PC-3 (cell line): ENCODE measurements around the gene CDH4. TPM values are rescaled to one million over a fixed set of nuclear protein-coding genes. Genes with fewer than 3 reads are reported as not detected.

Source experiments
- ATAC-seq: fragments of 200-7000 bp; cut with Tn5 transposase; 2 replicates; pipeline ENCODE4 v1.9.1; 2020; ENCODE audit warnings: mild to moderate bottlenecking, moderate library complexity
- BruUV-seq: library from RNA; stranded (reverse); fragments of 400-500 nt; replicated peaks from 2 replicates; lab custom pipeline; 2021; lab: Mats Ljungman, UMichigan
- CTCF ChIA-PET: fragments of 300-600 bp; sonication (Branson Sonifier 250); formaldehyde crosslinking; loops from one replicate; lab custom pipeline; 2022; ENCODE audit warnings: antibody characterized with exemption; lab: Charles Lee
- POLR2A ChIA-PET: fragments of 300-600 bp; sonication (Branson Sonifier 250); formaldehyde crosslinking; loops from one replicate; lab custom pipeline; 2022; ENCODE audit warnings: antibody characterized with exemption; ENCODE audit not compliant: unreplicated experiment; lab: Charles Lee
- DNase-seq: peaks from one replicate; pipeline ENCODE4 v3.0.0-alpha.2; 2015
- H2AFZ ChIP-seq: fragments of 300-600 bp; sonication (generic); 2 replicates; pipeline ENCODE4 v1.6.0; 2016; ENCODE audit warnings: antibody characterized with exemption, low read length
- H3F3A ChIP-seq: fragments of 300-600 bp; sonication (generic); one replicate; pipeline ENCODE4 v1.6.0; 2017; ENCODE audit warnings: antibody characterized with exemption, low read length, control low read depth, mild to moderate bottlenecking; ENCODE audit not compliant: unreplicated experiment
- H3K27ac ChIP-seq: fragments of 300-600 bp; sonication (generic); 2 replicates; pipeline ENCODE4 v1.5.1; 2016; ENCODE audit warnings: mild to moderate bottlenecking, low read length
- H3K27me3 ChIP-seq: fragments of 300-600 bp; sonication (generic); 2 replicates; pipeline ENCODE4 v1.6.1; 2016; ENCODE audit warnings: low read length, mixed read lengths
- H3K36me3 ChIP-seq: fragments of 300-600 bp; sonication (generic); 2 replicates; pipeline ENCODE4 v1.6.1; 2016; ENCODE audit warnings: low read depth, mixed run types, low read length, mixed read lengths
- H3K4me1 ChIP-seq: fragments of 300-600 bp; sonication (generic); 2 replicates; pipeline ENCODE4 v1.5.1; 2016; ENCODE audit warnings: low read length; ENCODE audit not compliant: insufficient read depth
- H3K4me2 ChIP-seq: fragments of 300-600 bp; sonication (generic); 2 replicates; pipeline ENCODE4 v1.6.0; 2016; ENCODE audit warnings: low read length
- H3K4me3 ChIP-seq: fragments of 300-600 bp; sonication (generic); 2 replicates; pipeline ENCODE4 v1.5.1; 2016; ENCODE audit warnings: mild to moderate bottlenecking, low read length, mixed read lengths
- H3K79me2 ChIP-seq: fragments of 300-600 bp; sonication (generic); 2 replicates; pipeline ENCODE4 v1.6.1; 2017; ENCODE audit warnings: low read length, mixed read lengths
- H3K9ac ChIP-seq: fragments of 300-600 bp; sonication (generic); 2 replicates; pipeline ENCODE4 v1.6.0; 2016; ENCODE audit warnings: mild to moderate bottlenecking, low read length
- H3K9me2 ChIP-seq: fragments of 300-600 bp; sonication (generic); replicated peaks from 2 replicates; pipeline ENCODE4 v1.6.1; 2016; ENCODE audit warnings: mixed run types, low read length, mixed read lengths
- H3K9me3 ChIP-seq: fragments of 300-600 bp; sonication (generic); 2 replicates; pipeline ENCODE4 v1.6.1; 2016; ENCODE audit warnings: low read length, mixed read lengths
- H4K20me1 ChIP-seq: fragments of 300-600 bp; sonication (generic); 2 replicates; pipeline ENCODE4 v1.6.1; 2016; ENCODE audit warnings: low read length, mixed read lengths
- CTCF ChIP-seq: fragments of 300-600 bp; sonication (generic); conservative IDR thresholded peaks from 2 replicates; pipeline ENCODE4 v1.5.1; 2017; ENCODE audit warnings: antibody characterized with exemption, low read depth, mild to moderate bottlenecking, low read length
- EZH2 ChIP-seq: fragments of 300-600 bp; sonication (generic); IDR thresholded peaks from one replicate; pipeline ENCODE4 v1.6.1; 2017; ENCODE audit warnings: antibody characterized with exemption, mild to moderate bottlenecking, low read length; ENCODE audit not compliant: unreplicated experiment
- EZH2phosphoT487 ChIP-seq: fragments of 300-600 bp; sonication (generic); IDR thresholded peaks from 2 replicates; pipeline ENCODE4 v1.6.1; 2018; ENCODE audit warnings: mild to moderate bottlenecking, antibody characterized with exemption, low read length, borderline replicate concordance
- intact Hi-C: fragments of 100-400 bp; cut with micrococcal nuclease; formaldehyde crosslinking; loops from 2 replicates; pipeline ENCODE4 v1.9.0; 2023
- total RNA-seq: library from RNA; depleted of rRNA; stranded (reverse); fragments of >200 nt; gene quantifications from 2 replicates; pipeline ENCODE4 v1.2.3, GENCODE V29; 2014

Gene CDH4
- total RNA-seq, 1 experiment from 2014 or later: not detected

- Histone ChIP-seq H3K9me3 (no peaks in the 10 kb centered on the region), H3K79me2 (no peaks in the 10 kb centered on the region), H3K27ac (no peak overlapping the region), H3K36me3 (no peaks in the 10 kb centered on the region), H3K27me3 (peaks cover 28% of the 10 kb centered on the region), H2AFZ (no peak overlapping the region), H3K4me2 (no peak overlapping the region), H3F3A (no peaks in the 10 kb centered on the region), H3K4me1 (no peaks in the 10 kb centered on the region), H3K4me3 (no peak overlapping the region), H3K9me2 (no peaks in the 10 kb centered on the region), H4K20me1 (no peaks in the 10 kb centered on the region), H3K9ac (no peak overlapping the region)
- ChIA-PET CTCF (no interaction called here), POLR2A (interaction anchor here (0.6 kb wide), 1 partner anchor 1501 kb away, joined by 3 read pairs; no protein-coding TSS in a partner anchor)
- no peak for TF ChIP-seq EZH2phosphoT487
- no peak for TF ChIP-seq CTCF
- no peak for TF ChIP-seq EZH2
- no TSS peak for BruUV-seq
- intact Hi-C loops: no loop called here
- no peak for DNase-seq
- no peak for ATAC-seq
Observed at GRCh38 chr20:61557621-61558020, 305.6 kb downstream of the CDH4 start.

- TF ChIP-seq EZH2phosphoT487: no peak
- TF ChIP-seq CTCF: no peak
- TF ChIP-seq EZH2: no peak
- POLR2A ChIA-PET: no interaction called here
- no peak overlapping the region for H3K9ac ChIP-seq
- DNase-seq: no peak
- H2AFZ ChIP-seq: no peak overlapping the region
- peaks cover 28% of the 10 kb centered on the region for H3K27me3 ChIP-seq
- no TSS peak for BruUV-seq
- no peaks in the 10 kb centered on the region for H4K20me1 ChIP-seq
- H3K27ac ChIP-seq: no peak overlapping the region
- H3K9me3 ChIP-seq: no peaks in the 10 kb centered on the region
- CTCF ChIA-PET: no interaction called here
- H3K9me2 ChIP-seq: no peaks in the 10 kb centered on the region
- intact Hi-C loops: no loop called here
- H3F3A ChIP-seq: no peaks in the 10 kb centered on the region
- H3K4me3 ChIP-seq: no peak overlapping the region
- ATAC-seq: no peak
- no peaks in the 10 kb centered on the region for H3K4me1 ChIP-seq
- H3K4me2 ChIP-seq: no peak overlapping the region
- H3K79me2 ChIP-seq: no peaks in the 10 kb centered on the region
- no peaks in the 10 kb centered on the region for H3K36me3 ChIP-seq
Observed at GRCh38 chr20:61558726-61559125, 306.7 kb downstream of the CDH4 start.

- Histone ChIP-seq H3K79me2 (no peaks in the 10 kb centered on the region), H3K9ac (no peak overlapping the region), H3F3A (no peaks in the 10 kb centered on the region), H4K20me1 (no peaks in the 10 kb centered on the region), H3K36me3 (no peaks in the 10 kb centered on the region), H3K27me3 (peaks cover 28% of the 10 kb centered on the region), H3K9me3 (no peaks in the 10 kb centered on the region), H2AFZ (no peak overlapping the region), H3K4me3 (no peak overlapping the region), H3K4me2 (no peak overlapping the region), H3K9me2 (no peaks in the 10 kb centered on the region), H3K27ac (no peak overlapping the region), H3K4me1 (no peaks in the 10 kb centered on the region)
- DNase-seq: no peak
- POLR2A ChIA-PET: no interaction called here
- TF ChIP-seq EZH2 (no peak), CTCF (no peak), EZH2phosphoT487 (no peak)
- no TSS peak for BruUV-seq
- CTCF ChIA-PET: no interaction called here
- intact Hi-C loops: no loop called here
- ATAC-seq: no peak
Observed at GRCh38 chr20:61559706-61560315, 307.8 kb downstream of the CDH4 start.
